ENCODE data around the gene ABCB11. TPM values are rescaled to one million over a fixed set of nuclear protein-coding genes. Genes with fewer than 3 reads are reported as not detected.

ABCB11 gene
- total RNA-seq, 4 donors from 2014 or later, result 0.39 to 0.49 (median 0.46) TPM; not detected in 1

DNA sequence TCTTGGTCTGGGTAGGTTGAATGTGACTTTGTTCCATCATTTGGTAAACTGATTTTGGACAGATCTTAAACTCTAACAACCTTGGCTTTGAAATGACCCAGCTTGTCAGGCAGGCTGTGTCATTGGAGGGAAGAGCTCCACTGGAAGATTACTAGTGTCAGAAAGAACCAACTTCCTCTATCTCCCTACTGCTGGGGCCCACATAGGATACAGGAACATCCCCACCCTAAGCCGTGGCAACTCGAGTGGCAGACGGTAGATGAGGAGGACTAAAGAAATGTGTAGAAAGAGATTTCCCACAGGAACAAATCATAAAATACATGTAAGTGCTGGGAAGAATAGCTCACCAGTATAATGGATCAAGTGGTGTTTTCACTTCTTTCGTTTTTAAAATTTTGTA is 134.3 kb downstream of the ABCB11 start:
- H3K4me3 ChIP-seq (ENCODE audit: low read depth, poor library complexity, severe bottlenecking), result no peak overlapping the region
- DNase-seq (ENCODE audit: low spot score in 2 of 2), result no peak
- intact Hi-C loops (cut with DNase I; ENCODE audit: low total_unique reads), result no loop called here
- 67 to 75% methylated on average over 4 of the region's 4 CpGs for WGBS, 2 donors
- TF ChIP-seq POLR2A (IDR thresholded peaks at IDR 0.05), result no peak
- TF ChIP-seq CTCF (IDR thresholded peaks at IDR 0.05), result no peak

DNA sequence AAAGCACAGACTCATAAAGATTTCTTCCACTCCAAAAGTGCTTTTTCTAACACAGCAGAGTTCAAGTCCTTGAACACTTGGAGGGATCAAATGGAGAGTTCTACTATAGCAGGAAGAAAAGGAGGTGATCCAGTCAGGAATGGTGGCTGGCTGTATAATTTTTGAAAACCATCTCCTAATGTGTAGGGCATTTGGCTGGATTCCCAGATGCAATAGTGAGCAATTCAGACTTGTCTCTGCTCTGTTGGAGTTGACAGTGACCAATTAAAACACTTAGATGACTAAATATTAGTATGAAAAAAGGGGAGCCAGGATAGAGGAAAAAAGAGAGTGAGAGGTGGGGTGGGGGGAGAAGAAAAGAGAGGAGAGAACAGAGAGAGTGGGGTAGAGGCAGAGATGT is 135.4 kb downstream of the ABCB11 start:
- intact Hi-C loops (cut with DNase I; ENCODE audit: low total_unique reads), result no loop called here
- H3K4me3 ChIP-seq (ENCODE audit: low read depth, poor library complexity, severe bottlenecking), result no peak overlapping the region
- no peak for TF ChIP-seq CTCF (IDR thresholded peaks at IDR 0.05)
- TF ChIP-seq POLR2A (IDR thresholded peaks at IDR 0.05), result no peak
- DNase-seq (ENCODE audit: low spot score in 2 of 2), result no peak

GRCh38 chr2:168894720-168895119 is 136.4 kb downstream of the ABCB11 start:
- no peak for TF ChIP-seq POLR2A (IDR thresholded peaks at IDR 0.05)
- TF ChIP-seq CTCF (IDR thresholded peaks at IDR 0.05), result no peak
- H3K4me3 ChIP-seq (ENCODE audit: low read depth, poor library complexity, severe bottlenecking), result no peak overlapping the region
- DNase-seq (ENCODE audit: low spot score in 2 of 2), result no peak
- intact Hi-C loops (cut with DNase I; ENCODE audit: low total_unique reads), result no loop called here

DNA sequence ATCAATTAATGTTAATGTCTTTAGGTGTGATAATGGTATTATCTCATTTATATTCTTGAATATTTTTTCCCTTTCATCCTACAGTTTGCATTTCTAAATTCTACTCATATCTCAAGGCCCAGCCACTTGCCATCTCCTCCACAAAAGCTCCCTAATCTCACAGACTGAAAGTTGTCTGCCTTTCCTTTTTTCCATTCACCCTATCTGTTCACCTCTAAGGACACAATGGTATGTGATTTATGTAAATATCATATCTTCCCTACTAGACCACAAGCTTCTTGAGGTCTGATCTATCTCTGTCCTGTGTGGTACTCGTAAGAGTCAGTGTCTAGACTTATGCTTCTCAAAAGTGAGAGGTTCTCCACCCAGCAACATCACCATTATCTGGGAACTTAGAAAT is 137.0 kb downstream of the ABCB11 start:
- intact Hi-C loops (cut with DNase I; ENCODE audit: low total_unique reads), result no loop called here
- no peak for DNase-seq (ENCODE audit: low spot score in 2 of 2)
- WGBS, 2 donors, result 79 to 96% methylated on average over 1 of the region's 1 CpG
- TF ChIP-seq POLR2A (IDR thresholded peaks at IDR 0.05), result no peak
- no peak for TF ChIP-seq CTCF (IDR thresholded peaks at IDR 0.05)
- no peak overlapping the region for H3K4me3 ChIP-seq (ENCODE audit: low read depth, poor library complexity, severe bottlenecking)

DNA sequence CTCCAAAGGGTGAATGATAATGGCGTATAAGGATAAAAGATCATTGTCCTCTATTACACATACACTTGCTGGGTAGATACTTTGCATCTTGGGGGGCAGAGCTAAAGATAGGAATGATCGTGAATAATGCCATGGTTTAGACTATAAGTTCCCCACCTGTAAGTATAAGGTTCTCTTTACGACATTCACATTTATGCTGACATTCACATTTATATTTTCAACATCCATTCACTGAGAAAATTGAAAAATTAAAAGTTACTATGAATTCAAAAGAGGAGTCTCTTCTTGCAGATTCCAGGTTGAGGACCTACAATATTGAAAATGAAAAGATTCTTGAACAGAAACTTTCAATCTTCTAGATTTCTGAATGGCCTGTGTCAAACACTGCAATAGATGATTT is 138.8 kb downstream of the ABCB11 start:
- TF ChIP-seq CTCF (IDR thresholded peaks at IDR 0.05), result no peak
- TF ChIP-seq POLR2A (IDR thresholded peaks at IDR 0.05), result no peak
- DNase-seq (ENCODE audit: low spot score in 2 of 2), result no peak
- H3K4me3 ChIP-seq (ENCODE audit: low read depth, poor library complexity, severe bottlenecking), result no peak overlapping the region
- intact Hi-C loops (cut with DNase I; ENCODE audit: low total_unique reads), result no loop called here
- WGBS, 2 donors, result 64 to 85% methylated on average over 3 of the region's 3 CpGs

DNA sequence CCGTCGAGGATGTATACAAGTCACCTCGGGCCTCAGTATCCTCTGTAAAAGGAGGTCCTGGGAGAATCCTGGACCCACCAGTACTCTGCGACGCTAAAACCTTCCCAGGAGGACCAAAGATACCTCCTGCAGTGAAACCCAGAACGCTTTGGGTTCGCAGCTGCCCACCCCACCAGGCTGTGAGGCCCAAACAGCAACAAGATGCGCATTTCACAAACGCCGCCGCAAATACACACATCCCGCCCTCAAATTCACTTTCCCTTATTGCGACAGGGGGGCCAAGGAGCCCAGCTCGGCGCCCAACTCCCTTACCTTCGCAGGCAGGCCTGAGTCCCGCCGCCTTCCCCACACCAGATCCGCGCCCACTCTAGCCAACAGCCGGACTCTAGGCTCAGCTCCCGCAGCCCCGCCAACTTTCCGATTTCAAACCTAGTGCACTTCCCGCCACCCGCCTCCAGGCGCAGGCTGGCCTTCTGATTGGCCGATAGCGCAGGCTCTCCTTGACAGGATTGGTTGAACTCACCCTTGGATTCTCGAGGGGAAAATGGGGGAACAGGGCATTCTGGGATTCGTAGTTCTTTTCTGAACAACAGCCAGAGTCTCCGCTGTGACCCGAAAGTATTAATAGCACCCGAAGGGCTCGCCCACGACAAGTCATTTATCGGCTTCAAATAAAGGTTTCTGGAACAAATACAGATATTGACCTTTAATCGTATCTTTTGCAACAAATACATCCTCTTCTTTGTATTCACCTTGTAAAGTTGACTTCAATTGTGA is 140.9 kb downstream of the ABCB11 start, which contains the start of gene SPC25:
Gene SPC25, minus strand, starts transcription at position 425 of the 777 bp plus-strand sequence. CDS start 911 bp downstream, outside the sequence.
- WGBS, 2 donors, result 1 to 3% methylated on average over 38 of the region's 38 CpGs
- DNase-seq (ENCODE audit: low spot score in 2 of 2), result peak; percentile 86 to 96
- TF ChIP-seq POLR2A (IDR thresholded peaks at IDR 0.05) (no peak), CTCF (IDR thresholded peaks at IDR 0.05) (no peak)
- H3K4me3 ChIP-seq (ENCODE audit: low read depth, poor library complexity, severe bottlenecking), result peak within 1 kb of the TSS; percentile 38
- intact Hi-C loops (cut with DNase I; ENCODE audit: low total_unique reads), result no loop called here
